ENCODE measurements around the gene ERCC5. TPM values are rescaled to one million over a fixed set of nuclear protein-coding genes. Genes with fewer than 3 reads are reported as not detected.

ERCC5 gene
- total and polyA plus RNA-seq, 9 of the 15 experiments (the other 6 are each of a cell fraction or from before 2014, with no cell fraction given), result 7.4 to 43.1 (median 33.9) TPM

DNA sequence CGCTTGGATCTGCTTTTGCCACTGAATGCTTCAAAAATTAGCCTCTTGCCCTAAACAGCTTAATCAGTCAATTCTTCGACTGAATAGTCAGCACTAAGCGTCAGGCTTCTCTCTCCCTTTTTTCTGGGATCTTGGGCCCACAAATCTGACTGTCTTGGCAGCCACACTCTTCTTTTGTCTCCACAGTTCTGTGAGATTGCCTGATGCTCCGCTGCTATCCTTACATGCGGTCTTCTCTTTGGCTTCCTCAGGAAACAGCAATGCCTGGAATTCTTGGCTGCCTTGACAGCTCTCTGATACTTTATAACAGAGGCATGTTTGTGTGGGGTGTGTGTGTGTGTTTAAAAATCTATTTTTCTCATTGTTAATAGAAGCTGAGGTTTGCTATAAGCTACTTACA, 32.6 kb downstream of the ERCC5 start:
- Histone ChIP-seq H3K27ac (ENCODE audit: extremely low read depth, low read depth, low read length) (no peak overlapping the region), H3K9me3 (replicated peaks; ENCODE audit: control insufficient read depth, insufficient read depth, low read depth, low read length) (no peaks in the 10 kb centered on the region), H4K20me1 (replicated peaks; ENCODE audit: control insufficient read depth, insufficient read depth, low read length) (no peaks in the 10 kb centered on the region), H3K36me3 (ENCODE audit: control insufficient read depth, insufficient read depth, low read length) (peaks cover 20% of the 10 kb centered on the region; the same call in 1 of the 3 replicates), H2AFZ (ENCODE audit: low read depth, low read length) (no peak overlapping the region), H3K27me3 (ENCODE audit: control insufficient read depth in 2 of 2, insufficient read depth in 2 of 2, low read length in 2 of 2) (no peaks in the 10 kb centered on the region), H3K9ac (ENCODE audit: insufficient read depth in 1 of 2, low read depth in 2 of 2, low read length in 2 of 2) (no peak overlapping the region), H3K4me2 (ENCODE audit: insufficient read depth, low read length) (no peak overlapping the region), H3K79me2 (ENCODE audit: control insufficient read depth, insufficient read depth, low read length) (no peaks in the 10 kb centered on the region), H3K4me1 (replicated peaks in 1 of 2; ENCODE audit: control insufficient read depth in 2 of 2, insufficient read depth in 2 of 2, low read length in 2 of 2) (no peaks in the 10 kb centered on the region), H3K4me3 (no peak overlapping the region), H3K9me1 (ENCODE audit: control insufficient read depth, insufficient read depth, low read length) (no peaks in the 10 kb centered on the region)
- BruUV-seq (replicated peaks), result no TSS peak
- no peak for TF ChIP-seq CHD4 (IDR thresholded peaks at IDR 0.05; ENCODE audit: insufficient read depth, insufficient replicate concordance, low read depth, low read length, poor library complexity, severe bottlenecking)
- TF ChIP-seq ZC3H11A (IDR thresholded peaks at IDR 0.05; ENCODE audit: low read depth, low read length), result no peak
- TF ChIP-seq DIDO1 (tag; IDR thresholded peaks at IDR 0.05; ENCODE audit: low read depth), result no peak
- no peak for TF ChIP-seq FOXK2 (conservative IDR thresholded peaks at IDR 0.05 in 1 of 2, IDR thresholded peaks at IDR 0.05 in 1 of 2; ENCODE audit: low read depth in 2 of 2)
- no peak for TF ChIP-seq ZNF232 (CRISPR knock-in tag; IDR thresholded peaks at IDR 0.05)
- TF ChIP-seq SRSF9 (IDR thresholded peaks at IDR 0.05; ENCODE audit: borderline replicate concordance, low read depth, low read length), result no peak
- no peak for TF ChIP-seq NR2F6 (CRISPR knock-in tag; IDR thresholded peaks at IDR 0.05)
- TF ChIP-seq, protein P1, sequence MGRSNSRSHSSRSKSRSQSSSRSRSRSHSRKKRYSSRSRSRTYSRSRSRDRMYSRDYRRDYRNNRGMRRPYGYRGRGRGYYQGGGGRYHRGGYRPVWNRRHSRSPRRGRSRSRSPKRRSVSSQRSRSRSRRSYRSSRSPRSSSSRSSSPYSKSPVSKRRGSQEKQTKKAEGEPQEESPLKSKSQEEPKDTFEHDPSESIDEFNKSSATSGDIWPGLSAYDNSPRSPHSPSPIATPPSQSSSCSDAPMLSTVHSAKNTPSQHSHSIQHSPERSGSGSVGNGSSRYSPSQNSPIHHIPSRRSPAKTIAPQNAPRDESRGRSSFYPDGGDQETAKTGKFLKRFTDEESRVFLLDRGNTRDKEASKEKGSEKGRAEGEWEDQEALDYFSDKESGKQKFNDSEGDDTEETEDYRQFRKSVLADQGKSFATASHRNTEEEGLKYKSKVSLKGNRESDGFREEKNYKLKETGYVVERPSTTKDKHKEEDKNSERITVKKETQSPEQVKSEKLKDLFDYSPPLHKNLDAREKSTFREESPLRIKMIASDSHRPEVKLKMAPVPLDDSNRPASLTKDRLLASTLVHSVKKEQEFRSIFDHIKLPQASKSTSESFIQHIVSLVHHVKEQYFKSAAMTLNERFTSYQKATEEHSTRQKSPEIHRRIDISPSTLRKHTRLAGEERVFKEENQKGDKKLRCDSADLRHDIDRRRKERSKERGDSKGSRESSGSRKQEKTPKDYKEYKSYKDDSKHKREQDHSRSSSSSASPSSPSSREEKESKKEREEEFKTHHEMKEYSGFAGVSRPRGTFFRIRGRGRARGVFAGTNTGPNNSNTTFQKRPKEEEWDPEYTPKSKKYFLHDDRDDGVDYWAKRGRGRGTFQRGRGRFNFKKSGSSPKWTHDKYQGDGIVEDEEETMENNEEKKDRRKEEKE (IDR thresholded peaks at IDR 0.05; ENCODE audit: borderline replicate concordance in 1 of 2, control insufficient read depth in 1 of 2, low read depth in 2 of 2, low read length in 1 of 2), result no peak
- no peak for TF ChIP-seq SUPT5H (IDR thresholded peaks at IDR 0.05)
- TF ChIP-seq MCM5 (IDR thresholded peaks at IDR 0.05; ENCODE audit: low read depth), result no peak
- TF ChIP-seq, protein P2, sequence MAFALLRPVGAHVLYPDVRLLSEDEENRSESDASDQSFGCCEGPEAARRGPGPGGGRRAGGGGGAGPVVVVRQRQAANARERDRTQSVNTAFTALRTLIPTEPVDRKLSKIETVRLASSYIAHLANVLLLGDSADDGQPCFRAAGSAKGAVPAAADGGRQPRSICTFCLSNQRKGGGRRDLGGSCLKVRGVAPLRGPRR (CRISPR knock-in tag; IDR thresholded peaks at IDR 0.05), result no peak
- no peak for TF ChIP-seq ZEB2 (IDR thresholded peaks at IDR 0.05)
- POLR2A ChIA-PET, result no interaction called here
- CTCF ChIA-PET (ENCODE audit: low intra/inter-chr PET ratio), result no interaction called here
- WGBS (ENCODE audit: insufficient coverage, low coverage, missing lambda C conversion rate), result 33% methylated on average over 4 of the region's 5 CpGs
- no peak for FAIRE-seq
- in situ Hi-C loops (cut with MboI) (no loop called here), intact Hi-C loops (cut with micrococcal nuclease) (no loop called here)
- ATAC-seq, result no peak
- no peak for DNase-seq (ENCODE audit: extremely low read depth in 1 of 4, low spot score in 3 of 4)

Data from K562 (cell line).